Activated T-cell treated with anti-CD3 and anti-CD28 coated beads, Interleukin-2, amount 50 U/mL, for 72 hours (primary cell): Measurements from ENCODE around the gene F7. TPM values are rescaled to one million over a fixed set of nuclear protein-coding genes. Genes with fewer than 3 reads are reported as not detected.
"Not testable (repeated sequence)": the region's sequence is repeated elsewhere in the genome, so short reads cannot be mapped to it uniquely, and the experiment has no call there.

Experiments used
- ATAC-seq, 2 donors: fragments of 150-1000 bp; cut with Tn5 transposase; replicated peaks in 1 of 2; 2 replicates each; pipeline ENCODE4 v1.10.0; 2021; ENCODE audit warnings: moderate library complexity in 2 of 2, mild to moderate bottlenecking in 1 of 2
- DNase-seq, 2 donors: peaks; one replicate each; pipeline ENCODE4 v3.0.0; 2021 to 2022; ENCODE audit warnings: mixed read lengths in 1 of 2
- H3K27ac Mint-ChIP-seq: one replicate; pipeline ENCODE4 v1.8.0; 2022; ENCODE audit warnings: mild to moderate bottlenecking, moderate library complexity, mixed read lengths
- H3K27me3 Mint-ChIP-seq: one replicate; pipeline ENCODE4 v1.8.0; 2022; ENCODE audit warnings: low read depth, mixed read lengths
- H3K36me3 Mint-ChIP-seq, 2 donors: one replicate each; pipeline ENCODE4 v1.8.0; 2022; ENCODE audit warnings: mixed read lengths in 2 of 2, mild to moderate bottlenecking in 1 of 2; ENCODE audit not compliant: insufficient read depth in 2 of 2
- H3K4me1 Mint-ChIP-seq: one replicate; pipeline ENCODE4 v1.8.0; 2022; ENCODE audit warnings: low read depth, mixed read lengths
- H3K4me3 Mint-ChIP-seq, 2 donors: one replicate each; pipeline ENCODE4 v1.8.0; 2022; ENCODE audit warnings: mild to moderate bottlenecking in 2 of 2, mixed read lengths in 2 of 2, moderate library complexity in 2 of 2
- H3K9me3 Mint-ChIP-seq, 2 donors: one replicate each; pipeline ENCODE4 v1.8.0; 2022; ENCODE audit warnings: mixed read lengths in 2 of 2
- total RNA-seq, 2 donors: library from RNA; stranded (reverse); gene quantifications; one replicate each; pipeline ENCODE4 v1.2.3, GENCODE V29; 2022

F7 gene
- total RNA-seq, 2 donors from 2014 or later, result not detected

GRCh38 chr13:113077566-113077952 is 28.0 kb upstream of the F7 start:
- no peak overlapping the region for H3K27ac Mint-ChIP-seq
- H3K4me3 Mint-ChIP-seq, result no peak overlapping the region
- H3K27me3 Mint-ChIP-seq, result no peaks in the 10 kb centered on the region
- H3K36me3 Mint-ChIP-seq, result peaks cover 2% of the 10 kb centered on the region in 2 donors
- ATAC-seq, result no peak
- no peak for DNase-seq
- no peaks in the 10 kb centered on the region for H3K9me3 Mint-ChIP-seq
- no peaks in the 10 kb centered on the region for H3K4me1 Mint-ChIP-seq

DNA sequence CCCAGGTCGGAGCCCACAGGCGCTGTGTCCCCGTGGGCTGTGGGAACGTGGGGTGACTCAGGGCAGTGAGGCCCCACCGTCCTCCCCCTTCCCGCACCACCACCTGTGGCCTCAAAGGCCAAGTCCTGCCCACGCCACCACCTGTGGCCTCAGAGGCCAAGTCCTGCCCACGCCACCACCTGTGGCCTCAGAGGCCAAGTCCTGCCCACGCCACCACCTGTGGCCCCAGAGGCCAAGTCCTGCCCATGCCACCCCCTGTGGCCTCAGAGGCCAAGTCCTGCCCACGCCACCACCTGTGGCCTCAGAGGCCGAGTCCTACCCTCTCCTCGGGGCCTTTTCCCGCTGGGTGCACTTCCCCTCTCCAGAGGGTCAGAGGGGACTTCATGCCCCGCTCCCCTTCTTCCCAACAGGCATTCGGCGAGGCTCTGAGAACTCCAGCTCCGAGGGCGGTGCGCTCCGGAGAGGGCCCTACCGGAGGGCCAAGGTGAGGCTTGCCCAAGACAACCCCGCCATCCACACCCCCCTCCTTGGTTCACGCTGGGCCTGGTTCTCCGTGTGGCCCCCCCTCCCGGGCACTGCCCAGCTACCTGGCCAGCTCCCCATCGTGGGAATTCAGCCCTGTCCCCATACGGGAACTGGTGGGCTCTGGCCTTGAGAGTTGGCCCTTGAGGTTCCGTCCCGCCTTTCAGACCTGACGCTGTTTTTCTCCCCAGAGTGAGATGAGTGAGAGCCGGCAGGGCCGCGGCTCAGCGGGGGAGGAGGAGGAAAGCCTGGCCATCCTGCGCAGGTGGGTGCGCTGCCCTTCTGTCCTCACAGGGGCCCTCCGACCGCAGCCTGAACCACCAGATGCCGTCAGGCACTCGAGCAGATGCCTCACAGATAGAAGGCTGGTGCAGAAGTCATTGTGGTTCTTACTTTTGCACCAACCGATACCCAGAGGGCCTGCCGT is 27.4 kb upstream of the F7 start:
- H3K27me3 Mint-ChIP-seq, result no peaks in the 10 kb centered on the region
- no peaks in the 10 kb centered on the region for H3K9me3 Mint-ChIP-seq
- ATAC-seq, result no peak
- no peak overlapping the region for H3K27ac Mint-ChIP-seq
- no peak overlapping the region for H3K4me3 Mint-ChIP-seq
- no peak for DNase-seq
- H3K36me3 Mint-ChIP-seq, result no peaks in the 10 kb centered on the region
- no peaks in the 10 kb centered on the region for H3K4me1 Mint-ChIP-seq

GRCh38 chr13:113078902-113079780 is 26.4 kb upstream of the F7 start:
- no peaks in the 10 kb centered on the region for H3K9me3 Mint-ChIP-seq
- H3K36me3 Mint-ChIP-seq, result no peaks in the 10 kb centered on the region
- no peak for ATAC-seq
- no peaks in the 10 kb centered on the region for H3K4me1 Mint-ChIP-seq
- no peak overlapping the region for H3K27ac Mint-ChIP-seq
- DNase-seq, result no peak
- no peaks in the 10 kb centered on the region for H3K27me3 Mint-ChIP-seq
- no peak overlapping the region for H3K4me3 Mint-ChIP-seq

DNA sequence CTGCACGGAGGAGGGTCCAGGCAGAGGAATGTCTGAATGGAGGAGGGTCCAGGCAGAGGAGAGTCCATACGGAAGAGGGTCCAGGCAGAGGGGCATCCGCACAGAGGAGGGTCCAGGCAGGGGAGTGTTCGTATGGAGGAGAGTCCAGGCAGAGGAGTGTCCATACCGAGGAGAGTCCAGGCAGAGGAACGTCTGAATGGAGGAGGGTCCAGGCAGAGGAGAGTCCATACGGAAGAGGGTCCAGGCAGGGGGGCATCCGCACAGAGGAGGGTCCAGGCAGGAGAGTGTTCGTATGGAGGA is 25.9 kb upstream of the F7 start:
- not testable (repeated sequence) for H3K4me1 Mint-ChIP-seq, DNase-seq, H3K27me3 Mint-ChIP-seq, H3K4me3 Mint-ChIP-seq, H3K9me3 Mint-ChIP-seq, H3K36me3 Mint-ChIP-seq, H3K27ac Mint-ChIP-seq, ATAC-seq

- no peaks in the 10 kb centered on the region for H3K4me1 Mint-ChIP-seq
- H3K36me3 Mint-ChIP-seq, result no peaks in the 10 kb centered on the region
- DNase-seq (no peak), ATAC-seq (no peak)
- H3K27ac Mint-ChIP-seq, result no peak overlapping the region
- H3K4me3 Mint-ChIP-seq, result no peak overlapping the region
- H3K27me3 Mint-ChIP-seq, result no peaks in the 10 kb centered on the region
- no peaks in the 10 kb centered on the region for H3K9me3 Mint-ChIP-seq
Observed at GRCh38 chr13:113080361-113080831, 25.2 kb upstream of the F7 start.

- ATAC-seq (no peak), DNase-seq (no peak)
- no peak overlapping the region for H3K27ac Mint-ChIP-seq
- no peaks in the 10 kb centered on the region for H3K27me3 Mint-ChIP-seq
- H3K36me3 Mint-ChIP-seq, result no peaks in the 10 kb centered on the region
- no peaks in the 10 kb centered on the region for H3K9me3 Mint-ChIP-seq
- no peaks in the 10 kb centered on the region for H3K4me1 Mint-ChIP-seq
- no peak overlapping the region for H3K4me3 Mint-ChIP-seq
Observed at GRCh38 chr13:113080901-113081521, 24.6 kb upstream of the F7 start.

DNA sequence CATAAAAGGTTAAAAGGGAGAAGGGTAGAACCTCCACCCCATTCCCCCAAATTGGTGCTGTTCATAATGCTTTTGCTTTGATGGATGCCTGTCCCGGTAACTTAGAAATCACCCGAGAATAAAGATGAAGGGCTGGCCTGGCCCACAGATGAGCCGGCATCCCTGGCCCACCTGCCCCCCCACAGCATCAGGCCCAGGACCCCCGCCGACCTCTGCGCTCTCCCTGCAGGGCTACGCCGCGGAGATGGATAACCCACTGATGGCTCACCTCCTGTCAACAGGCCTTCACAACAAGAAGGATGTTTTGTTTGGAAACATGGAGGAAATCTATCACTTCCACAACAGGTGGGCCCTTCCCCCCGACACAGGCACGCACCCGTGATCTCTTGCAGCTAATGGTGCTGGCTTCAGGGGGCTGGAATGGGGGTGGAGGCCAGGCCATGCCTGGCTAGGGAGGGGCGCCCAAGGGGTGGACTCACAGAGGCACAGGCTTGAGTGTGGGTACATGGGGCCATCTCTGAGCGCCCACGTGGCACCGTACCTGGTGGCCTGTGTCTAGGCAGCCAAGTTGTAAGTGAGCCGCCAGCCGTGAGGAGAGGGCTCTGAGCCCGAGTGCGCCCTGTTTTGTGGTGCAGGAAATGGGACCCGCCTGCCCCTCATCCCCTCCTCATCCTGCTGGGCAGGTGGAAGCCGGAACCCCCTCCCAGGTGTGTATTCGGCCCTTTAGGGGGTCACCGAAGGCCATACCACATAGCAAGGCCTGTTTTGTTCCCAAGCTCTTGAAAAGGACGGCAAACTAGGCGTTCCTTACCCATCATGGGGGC is 23.2 kb upstream of the F7 start:
- Mint-ChIP-seq H3K27ac (no peak overlapping the region), H3K4me1 (no peaks in the 10 kb centered on the region), H3K9me3 (no peaks in the 10 kb centered on the region), H3K27me3 (no peaks in the 10 kb centered on the region), H3K36me3 (no peaks in the 10 kb centered on the region), H3K4me3 (no peak overlapping the region)
- no peak for ATAC-seq
- no peak for DNase-seq

- ATAC-seq (no peak), DNase-seq (no peak)
- H3K4me1 Mint-ChIP-seq, result no peaks in the 10 kb centered on the region
- no peak overlapping the region for H3K4me3 Mint-ChIP-seq
- no peak overlapping the region for H3K27ac Mint-ChIP-seq
- no peaks in the 10 kb centered on the region for H3K36me3 Mint-ChIP-seq
- H3K9me3 Mint-ChIP-seq, result no peaks in the 10 kb centered on the region
- no peaks in the 10 kb centered on the region for H3K27me3 Mint-ChIP-seq
Observed at GRCh38 chr13:113083022-113083373, 22.6 kb upstream of the F7 start.

GRCh38 chr13:113083402-113084061 is 22.1 kb upstream of the F7 start:
- no peak for ATAC-seq
- H3K9me3 Mint-ChIP-seq, result no peaks in the 10 kb centered on the region
- no peak overlapping the region for H3K27ac Mint-ChIP-seq
- H3K4me3 Mint-ChIP-seq, result no peak overlapping the region
- H3K27me3 Mint-ChIP-seq, result no peaks in the 10 kb centered on the region
- DNase-seq, result no peak
- H3K4me1 Mint-ChIP-seq, result no peaks in the 10 kb centered on the region
- no peaks in the 10 kb centered on the region for H3K36me3 Mint-ChIP-seq

DNA sequence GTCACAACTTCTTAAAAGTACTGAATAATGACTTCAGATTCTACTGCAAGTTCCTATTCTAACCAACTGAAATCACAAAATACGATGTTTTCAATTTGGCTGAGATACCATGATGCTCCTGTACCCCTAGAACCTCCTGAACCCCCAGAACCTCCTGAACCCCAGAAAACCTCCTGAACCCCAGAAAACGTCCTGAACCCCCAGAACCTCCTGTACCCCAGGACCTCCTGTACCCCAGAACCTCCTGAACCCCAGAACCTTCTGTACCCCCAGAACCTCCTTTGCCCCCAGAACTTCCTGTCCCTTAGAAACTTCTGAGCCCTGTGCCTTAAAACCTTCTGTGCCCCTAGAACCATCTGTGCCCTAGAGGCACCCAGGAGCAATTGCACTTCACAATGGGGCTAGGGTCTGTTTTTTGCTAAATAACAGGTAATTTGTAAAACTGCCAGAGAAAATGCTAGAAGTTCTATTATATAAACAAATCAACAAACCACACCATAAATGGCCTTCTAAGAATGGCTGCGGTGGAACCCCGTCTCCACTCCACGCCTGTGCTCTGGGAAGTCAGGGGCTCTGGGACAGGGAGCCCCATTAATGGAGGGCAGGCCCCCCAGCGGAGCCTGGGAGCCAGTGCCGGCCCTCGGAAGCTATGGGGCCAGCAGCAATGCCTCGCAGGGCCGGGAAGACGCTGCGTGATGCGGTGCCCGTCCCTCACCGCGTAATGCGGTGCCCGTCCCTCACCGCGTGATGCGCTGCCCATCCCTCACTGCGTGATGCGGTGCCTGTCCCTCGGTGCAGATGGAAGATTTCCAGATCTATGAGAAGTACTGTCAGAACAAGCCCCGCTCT is 21.3 kb upstream of the F7 start:
- no peaks in the 10 kb centered on the region for H3K27me3 Mint-ChIP-seq
- no peak for DNase-seq
- no peak overlapping the region for H3K4me3 Mint-ChIP-seq
- no peaks in the 10 kb centered on the region for H3K4me1 Mint-ChIP-seq
- no peak overlapping the region for H3K27ac Mint-ChIP-seq
- no peak for ATAC-seq
- no peaks in the 10 kb centered on the region for H3K36me3 Mint-ChIP-seq
- no peaks in the 10 kb centered on the region for H3K9me3 Mint-ChIP-seq

DNA sequence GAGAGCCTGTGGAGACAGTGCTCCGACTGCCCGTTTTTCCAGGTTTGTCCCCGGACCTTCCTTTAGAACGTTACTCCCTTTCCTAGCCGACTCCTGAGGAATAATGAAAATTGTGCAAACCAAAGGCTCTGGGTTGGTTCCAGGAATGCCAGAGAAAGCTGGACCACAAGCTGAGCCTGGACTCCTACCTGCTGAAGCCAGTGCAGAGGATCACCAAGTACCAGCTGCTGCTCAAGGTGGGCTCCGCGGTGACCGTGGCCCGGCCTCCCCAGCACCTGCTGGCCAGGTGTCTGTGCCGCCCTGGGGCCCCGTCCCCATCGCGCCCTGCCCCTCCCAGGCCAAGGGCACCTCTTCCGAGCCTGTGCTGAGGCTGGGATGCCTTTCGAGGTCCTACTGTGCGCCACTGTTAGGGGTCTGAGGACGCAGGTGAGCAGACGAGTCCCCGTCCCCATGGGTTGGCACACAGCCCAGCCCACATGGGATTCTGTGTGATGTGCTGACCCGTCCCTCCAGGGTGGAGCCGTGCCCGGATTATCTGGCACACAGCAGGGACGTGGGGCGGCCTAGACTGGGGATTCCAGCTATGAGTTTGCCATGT is 20.5 kb upstream of the F7 start:
- Mint-ChIP-seq H3K9me3 (no peaks in the 10 kb centered on the region), H3K4me1 (no peaks in the 10 kb centered on the region), H3K4me3 (no peak overlapping the region), H3K27me3 (no peaks in the 10 kb centered on the region), H3K27ac (no peak overlapping the region), H3K36me3 (no peaks in the 10 kb centered on the region)
- ATAC-seq (no peak), DNase-seq (no peak)
